ENCODE measurements around the gene ZNF350.
"Not testable (repeated sequence)": the region's sequence is repeated elsewhere in the genome, so short reads cannot be mapped to it uniquely, and the experiment has no call there.

ZNF350 gene

DNA sequence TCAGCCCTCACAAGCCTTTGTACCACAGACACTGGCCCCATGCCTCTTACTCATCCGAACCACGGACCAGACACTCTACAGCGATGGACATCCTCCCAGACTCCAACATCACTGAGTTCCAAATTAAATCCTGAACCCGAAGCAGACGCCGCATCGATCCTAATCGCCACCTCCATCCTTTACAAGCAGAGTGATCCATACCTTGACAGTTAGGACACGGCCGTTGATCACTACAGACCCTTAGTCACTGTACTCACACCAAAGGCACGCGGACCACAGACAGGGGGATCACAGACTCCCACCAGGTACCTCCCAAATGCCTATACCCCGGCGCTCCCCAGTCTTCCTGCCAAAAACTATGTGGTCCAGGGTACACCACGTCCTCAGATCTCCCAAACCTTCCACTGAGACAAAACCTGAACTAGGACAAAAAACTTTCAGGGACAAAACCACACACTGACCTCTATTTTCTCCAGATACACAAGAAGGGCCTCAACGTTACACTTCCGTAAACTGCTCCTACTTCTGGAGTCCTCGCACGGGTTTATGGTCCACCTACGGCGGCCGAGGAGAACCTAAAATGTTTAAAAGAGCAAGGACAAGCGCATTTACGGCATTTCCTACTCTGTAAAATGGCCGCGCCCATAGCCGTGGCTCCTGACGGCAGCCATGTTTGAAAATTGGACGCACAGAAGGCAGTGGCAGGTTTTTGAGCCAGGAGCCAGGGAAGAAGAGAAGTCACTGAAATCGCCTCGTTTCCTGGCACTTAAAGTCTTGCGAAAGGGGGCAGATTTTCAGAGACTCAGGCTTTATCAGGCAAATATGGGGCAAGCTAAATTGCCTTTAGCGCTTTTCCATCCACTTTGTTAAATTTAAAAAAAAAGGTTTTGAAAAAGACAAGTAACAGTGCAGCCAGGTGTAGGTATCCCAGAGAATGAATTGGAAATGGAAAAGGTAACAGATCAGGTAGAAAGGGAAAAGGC, at the start of gene ZNF350:
Gene ZNF350 (minus strand): TSS at position 532 of the 983 bp plus-strand sequence. CDS start 12,480 bp downstream, outside the sequence.
- peak; percentile 94 for DNase-seq

DNA sequence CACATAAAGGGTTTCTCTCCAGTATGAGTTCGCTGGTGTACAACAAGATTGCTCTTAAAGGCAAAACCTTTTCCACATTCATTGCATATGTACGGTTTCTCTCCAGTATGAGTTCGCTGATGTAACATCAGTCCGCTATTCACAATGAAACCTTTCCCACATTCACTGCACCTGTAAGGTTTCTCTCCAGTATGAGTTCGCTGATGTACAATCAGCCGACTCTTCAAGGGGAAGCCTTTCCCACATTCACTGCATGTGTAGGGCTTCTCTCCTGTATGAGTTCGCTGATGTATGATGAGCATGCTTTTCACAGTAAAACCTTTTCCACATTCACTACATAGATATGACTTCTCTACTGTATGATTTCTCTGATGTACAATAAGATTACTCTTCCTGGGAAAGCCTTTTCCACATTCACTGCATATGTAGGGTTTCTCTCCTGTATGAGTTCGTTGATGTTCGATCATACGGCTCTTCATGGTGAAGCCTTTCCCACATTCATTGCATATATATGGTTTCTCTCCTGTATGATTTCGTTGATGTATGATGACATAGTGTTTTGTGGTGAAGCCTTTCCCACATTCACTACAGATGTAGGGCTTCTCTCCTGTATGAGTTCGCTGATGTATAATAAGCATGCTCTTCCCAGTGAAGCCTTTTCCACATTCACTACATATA, 47.5 kb upstream of the ZNF350 start:
- no peak for DNase-seq

DNA sequence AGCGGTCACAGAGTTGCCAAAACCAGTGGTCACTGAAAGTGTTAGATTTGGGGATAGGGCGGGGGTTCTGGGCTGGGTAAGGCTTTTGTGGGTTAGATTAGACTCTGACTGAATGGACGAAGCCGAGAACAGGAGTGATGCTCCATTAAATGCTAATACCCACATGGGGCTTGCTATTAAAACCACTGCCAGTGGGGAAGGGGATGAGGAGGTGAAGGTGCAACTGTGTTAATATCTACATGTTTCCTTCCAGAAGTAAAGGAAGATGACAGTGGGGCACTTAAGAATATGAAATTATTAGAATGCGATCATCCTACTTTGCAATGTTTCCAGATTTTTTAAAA, 42.1 kb upstream of the ZNF350 start:
- DNase-seq = no peak

- DNase-seq = peak; percentile 85
These were observed 41.6 kb upstream of the ZNF350 start, which contains the start of gene ZNF614 for GRCh38 chr19:52028027-52028779. ZNF614 (minus strand) TSS chr19:52028379; CDS start chr19:52025745, 2,634 bp downstream.

DNA sequence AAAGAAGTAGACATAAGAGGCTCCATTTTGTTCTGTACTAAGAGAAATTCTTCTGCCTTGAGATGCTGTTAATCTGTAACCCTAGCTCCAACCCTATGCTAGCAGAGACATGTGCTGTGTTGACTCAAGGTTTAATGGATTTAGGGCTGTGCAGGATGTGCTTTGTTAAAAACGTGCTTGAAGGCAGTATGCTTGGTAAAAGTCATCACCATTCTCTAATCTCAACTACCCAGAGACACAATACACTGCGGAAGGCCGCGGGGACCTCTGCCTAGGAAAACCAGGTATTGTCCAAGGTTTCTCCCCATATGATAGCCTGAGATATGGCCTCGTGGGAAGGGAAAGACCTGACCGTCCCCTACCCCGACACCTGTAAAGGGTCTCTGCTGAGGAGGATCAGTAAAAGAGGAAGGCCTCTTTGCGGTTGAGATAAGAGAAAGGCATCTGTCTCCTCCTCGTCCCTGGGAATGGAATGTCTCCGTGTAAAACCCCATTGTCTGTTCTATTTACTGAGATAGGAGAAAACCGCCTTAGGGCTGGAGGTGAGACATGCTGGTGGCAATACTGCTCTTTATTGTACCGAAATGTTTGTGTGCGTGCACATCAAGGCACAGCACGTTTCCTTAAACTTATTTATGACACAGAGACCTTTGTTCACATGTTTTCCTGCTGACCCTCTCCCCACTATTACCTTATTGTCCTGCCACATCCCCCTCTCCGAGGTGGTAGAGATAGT, 39.8 kb upstream of the ZNF350 start:
- DNase-seq = not testable (repeated sequence)

DNA sequence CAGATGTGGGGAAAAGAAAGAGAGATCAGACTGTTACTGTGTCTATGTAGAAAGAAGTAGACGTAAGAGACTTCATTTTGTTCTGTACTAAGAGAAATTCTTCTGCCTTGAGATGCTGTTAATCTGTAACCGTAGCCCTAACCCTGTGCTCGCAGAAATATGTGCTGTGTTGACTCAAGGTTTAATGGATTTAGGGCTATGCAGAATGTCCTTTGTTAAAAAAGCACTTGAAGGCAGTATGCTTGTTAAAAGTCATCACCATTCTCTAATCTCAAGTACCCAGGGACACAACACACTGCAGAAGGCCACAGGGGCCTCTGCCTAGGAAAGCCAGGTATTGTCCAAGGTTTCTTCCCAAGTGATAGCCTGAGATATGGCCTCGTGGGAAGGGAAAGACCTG, 37.8 kb upstream of the ZNF350 start:
- DNase-seq = not testable (repeated sequence)

- no peak for DNase-seq
These were observed 35.6 kb upstream of the ZNF350 start for GRCh38 chr19:52022193-52022592.

DNA sequence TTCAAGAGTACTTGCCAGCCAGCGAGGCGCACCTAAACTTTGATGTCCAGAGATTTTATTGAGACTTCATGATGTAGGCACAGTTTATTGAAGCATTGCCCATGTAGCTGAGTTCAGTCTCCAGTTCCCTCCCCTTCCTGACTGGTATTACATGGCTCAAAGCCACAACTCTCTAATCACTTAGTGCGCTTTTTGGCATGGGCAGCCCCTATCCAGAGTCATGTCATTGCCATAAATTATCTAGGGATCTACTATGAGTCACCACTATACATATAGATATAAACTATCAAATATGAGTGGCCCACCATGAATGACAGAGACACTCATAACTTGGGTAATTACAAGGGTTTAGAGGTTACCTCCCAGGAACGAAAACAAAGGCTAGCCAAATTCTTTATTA, 33.9 kb upstream of the ZNF350 start:
- DNase-seq = no peak

DNA sequence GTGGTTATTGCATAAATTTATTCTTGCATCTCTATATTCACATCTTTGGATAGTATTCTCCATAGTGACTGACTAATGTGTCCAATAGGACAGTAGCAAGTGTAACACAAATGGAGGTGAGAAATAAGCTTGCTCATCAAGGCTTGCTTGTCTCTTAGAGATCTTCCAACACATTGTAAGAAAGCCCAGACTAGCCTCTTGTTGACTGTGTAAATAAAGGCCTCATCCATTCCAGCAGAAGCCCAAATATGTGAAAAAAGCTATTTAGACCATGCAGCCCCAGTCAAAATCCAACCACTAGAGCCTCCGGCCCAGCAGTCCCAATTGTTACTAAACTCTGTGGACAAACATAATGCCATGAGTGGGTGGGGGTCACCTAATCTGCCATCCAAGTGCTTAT, 24.0 kb upstream of the ZNF350 start:
- no peak for DNase-seq

DNA sequence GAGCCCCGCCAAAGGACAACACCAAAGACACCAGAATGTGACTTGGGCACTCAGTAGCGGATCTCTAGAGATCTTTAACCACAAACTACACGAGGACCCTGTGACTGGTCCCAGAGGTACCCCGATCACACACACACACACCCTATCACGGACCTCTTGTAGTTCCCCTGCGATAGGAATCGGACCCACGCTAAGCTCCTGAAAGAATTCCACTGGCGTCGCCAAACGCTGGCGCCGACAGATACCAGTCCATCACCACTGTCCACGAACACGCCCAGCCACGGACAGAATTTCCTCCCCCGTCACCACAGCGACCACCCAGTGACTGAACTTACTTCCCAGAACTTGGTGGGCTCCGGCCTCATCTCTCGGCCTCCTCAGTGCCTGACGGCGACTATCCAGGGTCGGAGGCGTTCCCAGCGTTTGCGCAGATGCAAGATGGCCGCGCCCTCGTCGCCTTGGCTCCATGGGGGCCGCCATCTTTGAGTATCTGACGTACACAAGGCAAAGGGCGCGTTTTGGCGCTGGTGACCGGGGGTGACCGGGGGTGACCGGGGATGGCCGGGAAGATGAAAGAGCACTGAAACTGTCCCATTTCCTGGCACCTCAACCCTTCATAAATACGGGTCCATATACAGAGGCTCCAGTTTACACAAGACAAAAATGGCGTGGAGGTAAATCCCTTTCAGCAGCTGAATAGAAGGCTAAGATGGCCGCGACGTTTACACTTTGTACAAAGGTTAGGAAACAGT, 21.3 kb upstream of the ZNF350 start, which contains the start of gene ZNF615:
Gene ZNF615 (minus strand): TSS at position 406 of the 752 bp plus-strand sequence. CDS start 4,500 bp downstream, outside the sequence.
- DNase-seq = peak; percentile 88

- DNase-seq = peak; percentile 4
These were observed 20.8 kb upstream of the ZNF350 start for GRCh38 chr19:52007451-52007805.

DNA sequence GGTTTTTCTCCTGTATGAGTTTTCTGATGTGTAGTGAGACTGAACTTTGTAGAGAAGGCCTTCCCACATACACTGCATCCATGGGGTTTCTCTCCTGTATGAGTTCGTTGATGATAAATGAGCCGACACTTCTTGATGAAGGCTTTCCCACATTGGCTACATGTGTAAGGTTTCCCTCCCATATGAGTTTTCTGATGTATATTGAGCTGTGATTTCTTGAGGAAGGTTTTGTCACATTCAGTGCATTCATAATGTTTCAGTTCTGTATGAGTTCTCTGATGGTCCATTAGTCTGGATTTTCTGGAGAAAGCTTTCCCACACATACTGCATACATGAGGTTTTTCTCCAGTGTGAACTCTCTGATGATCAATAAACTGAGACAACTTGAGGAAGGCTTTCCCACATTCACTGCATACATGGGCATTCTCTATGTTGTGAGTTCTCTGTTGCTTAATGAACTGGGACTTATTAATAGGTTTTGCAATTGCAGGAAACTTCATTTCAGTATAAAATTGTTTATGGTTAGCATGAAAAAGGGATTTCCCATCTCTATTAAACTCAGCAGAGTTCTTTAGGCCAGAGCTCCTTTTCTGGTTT, 7.5 kb upstream of the ZNF350 start:
- no peak for DNase-seq

DNA sequence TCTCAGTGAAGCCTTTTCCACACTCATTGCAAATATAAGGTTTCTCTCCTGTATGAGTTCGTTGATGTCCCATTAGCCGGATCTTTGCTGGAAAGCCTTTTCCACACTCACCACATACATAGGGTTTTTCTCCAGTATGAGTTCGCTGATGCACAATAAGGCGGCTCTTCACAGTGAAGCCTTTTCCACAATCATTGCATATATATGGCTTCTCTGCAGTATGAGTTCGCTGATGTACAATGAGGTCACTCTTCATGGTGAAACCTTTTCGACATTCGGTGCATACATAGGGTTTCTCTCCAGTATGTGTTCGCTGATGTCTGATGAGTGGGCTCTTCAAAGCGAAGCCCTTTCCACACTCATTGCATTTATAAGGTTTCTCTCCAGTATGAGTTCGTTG, 6.8 kb upstream of the ZNF350 start:
- DNase-seq = no peak

DNA sequence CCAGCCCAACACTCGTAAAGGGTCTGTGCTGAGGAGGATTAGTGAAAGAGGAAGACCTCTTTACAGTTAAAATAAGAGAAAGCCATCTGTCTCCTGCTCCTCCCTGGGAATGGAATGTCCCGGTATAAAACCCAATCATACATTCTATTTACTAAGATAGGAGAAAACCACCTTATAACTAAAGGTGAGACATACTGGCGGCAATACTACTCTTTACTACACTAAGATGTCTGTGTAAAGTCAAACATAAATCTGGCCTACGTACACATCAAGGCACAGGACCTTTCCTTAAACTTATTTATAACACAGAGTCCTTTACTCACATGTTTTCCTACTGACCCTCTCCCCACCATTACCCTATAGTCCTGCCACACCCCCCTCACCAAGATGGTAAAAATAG, 3.3 kb downstream of the ZNF350 start:
- DNase-seq = no peak

DNA sequence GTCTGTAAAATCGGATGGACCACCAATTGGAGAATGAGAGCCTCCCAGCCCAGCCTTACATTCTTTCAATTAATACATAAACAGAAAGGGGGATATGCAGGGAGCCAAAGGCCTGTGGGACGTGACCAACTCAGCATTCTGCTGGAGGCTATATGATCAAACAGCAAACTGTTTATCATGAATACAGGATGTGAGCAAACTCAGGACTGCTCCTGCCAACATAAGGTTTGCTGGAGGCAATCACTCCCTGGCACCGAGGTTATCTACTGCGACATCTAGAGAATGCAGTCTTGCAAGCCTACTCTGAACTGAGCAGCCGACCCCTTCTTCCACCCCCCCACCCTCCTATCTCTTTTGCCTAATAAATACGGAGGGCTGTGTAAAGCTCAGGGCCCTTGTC, 5.7 kb downstream of the ZNF350 start:
- not testable (repeated sequence) for DNase-seq

GRCh38 chr19:51980116-51980736, 6.4 kb downstream of the ZNF350 start:
- no peak for DNase-seq

- no peak for DNase-seq
These were observed 7.8 kb downstream of the ZNF350 start for GRCh38 chr19:51978882-51979281.

GRCh38 chr19:51977346-51977745, 9.3 kb downstream of the ZNF350 start:
- DNase-seq = no peak

- no peak for DNase-seq
These were observed 9.8 kb downstream of the ZNF350 start for GRCh38 chr19:51976852-51977251.

DNA sequence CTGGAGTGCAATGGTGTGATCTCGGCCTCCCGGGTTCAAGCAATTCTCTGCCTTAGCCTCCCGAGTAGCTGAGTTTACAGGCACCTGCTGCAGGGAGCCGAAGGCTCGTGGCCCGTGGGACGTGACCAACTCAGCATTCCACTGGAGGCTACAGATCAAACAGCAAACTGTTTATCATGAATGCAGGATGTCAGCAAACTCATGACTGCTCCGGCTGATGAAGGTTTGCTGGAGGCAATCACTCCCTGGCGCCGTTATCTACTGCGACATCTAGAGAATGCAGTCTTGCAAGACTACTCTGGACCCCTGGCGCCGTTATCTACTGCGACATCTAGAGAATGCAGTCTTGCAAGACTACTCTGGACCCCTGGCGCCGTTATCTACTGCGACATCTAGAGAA, 10.9 kb downstream of the ZNF350 start:
- not testable (repeated sequence) for DNase-seq

DNA sequence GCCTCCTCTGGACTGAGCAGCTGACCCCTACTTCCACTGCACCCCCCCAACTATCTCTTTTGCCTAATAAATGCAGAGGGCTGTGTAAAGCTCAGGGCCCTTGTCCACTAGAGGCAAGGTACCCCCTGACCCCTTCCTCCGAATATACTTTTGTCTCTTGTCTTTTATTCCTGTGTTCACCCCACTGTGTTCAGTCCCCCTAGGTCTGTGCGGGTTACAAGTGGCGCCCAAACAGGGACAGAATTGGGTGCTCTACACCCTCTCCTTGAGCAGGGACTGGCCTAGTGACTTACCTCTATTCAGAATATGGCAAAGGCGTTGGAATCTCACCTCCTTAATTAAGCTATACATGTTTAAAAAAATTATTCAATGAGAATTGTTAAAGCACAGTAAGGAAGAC, 15.0 kb downstream of the ZNF350 start:
- DNase-seq = peak; percentile 26

Data from CD4-positive, alpha-beta T cell treated with Interleukin-12 subunit alpha and Interleukin-12 subunit beta, for 1 hour (primary cell).